HG02610 (cell line): ENCODE results near the gene ATG13.
"Not testable (repeated sequence)": the region's sequence is repeated elsewhere in the genome, so short reads cannot be mapped to it uniquely, and the experiment has no call there.

Experiments
- ATAC-seq: cut with Tn5 transposase; IDR thresholded peaks from one replicate; pipeline ENCODE4 v1.9.1; 2021; ENCODE audit warnings: mild to moderate bottlenecking, moderate library complexity; ENCODE audit not compliant: unreplicated experiment

ATG13 gene

DNA sequence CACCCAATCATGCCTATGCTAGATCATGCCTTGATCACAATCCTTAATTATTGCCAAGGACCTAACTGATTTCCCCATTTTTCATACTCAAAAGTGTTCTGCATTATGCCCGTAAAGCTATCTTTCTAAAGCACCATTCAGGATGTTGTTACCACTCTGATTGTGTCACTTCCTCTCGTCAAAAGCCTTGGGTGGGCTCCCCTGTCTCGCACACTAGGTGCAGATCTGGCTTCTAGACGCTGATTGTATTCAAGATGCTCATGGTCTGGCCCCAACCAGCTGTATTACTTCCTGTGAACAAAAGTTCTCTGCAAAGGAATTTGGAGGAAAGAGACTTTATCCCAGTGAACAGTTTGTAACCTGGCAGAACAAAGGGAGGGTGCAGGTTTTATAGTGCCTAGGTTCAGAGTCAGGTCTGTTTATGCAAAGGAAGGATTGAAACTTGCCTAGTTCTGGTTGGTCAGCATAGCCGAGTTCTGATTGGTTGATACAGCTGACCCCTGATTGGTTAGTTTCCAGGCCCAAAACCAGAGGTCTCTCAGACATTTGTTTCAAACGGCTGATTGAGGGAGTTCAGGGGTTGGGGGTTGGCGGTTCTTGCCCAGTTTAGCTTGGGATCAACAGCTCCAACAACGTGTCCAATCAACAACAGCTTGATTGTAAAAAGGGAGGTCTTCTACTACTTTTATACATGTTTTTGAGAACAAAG lies 25.4 kb downstream of the ATG13 start:
- ATAC-seq, result no peak

- no peak for ATAC-seq
Observed at GRCh38 chr11:46643531-46643930, 26.2 kb downstream of the ATG13 start.

DNA sequence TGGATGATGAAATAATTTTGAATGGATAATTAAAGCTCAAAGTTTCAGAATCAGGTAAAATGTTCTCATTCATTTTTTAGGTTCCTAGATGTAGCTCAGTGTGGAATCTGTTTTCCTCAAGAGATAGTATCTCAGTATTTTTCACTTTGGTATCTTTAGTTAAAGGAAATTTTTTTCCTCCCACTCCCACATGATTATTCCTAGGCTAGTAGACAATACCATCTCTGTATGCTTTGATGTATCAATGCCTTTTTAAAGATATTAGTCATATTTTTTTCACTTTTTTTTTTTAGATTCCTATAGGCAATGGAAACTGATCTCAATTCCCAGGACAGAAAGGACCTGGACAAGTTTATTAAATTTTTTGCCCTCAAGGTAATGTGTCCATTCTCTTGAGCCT lies 26.6 kb downstream of the ATG13 start:
- no peak for ATAC-seq

GRCh38 chr11:46649180-46649738 lies 31.9 kb downstream of the ATG13 start:
- no peak for ATAC-seq

DNA sequence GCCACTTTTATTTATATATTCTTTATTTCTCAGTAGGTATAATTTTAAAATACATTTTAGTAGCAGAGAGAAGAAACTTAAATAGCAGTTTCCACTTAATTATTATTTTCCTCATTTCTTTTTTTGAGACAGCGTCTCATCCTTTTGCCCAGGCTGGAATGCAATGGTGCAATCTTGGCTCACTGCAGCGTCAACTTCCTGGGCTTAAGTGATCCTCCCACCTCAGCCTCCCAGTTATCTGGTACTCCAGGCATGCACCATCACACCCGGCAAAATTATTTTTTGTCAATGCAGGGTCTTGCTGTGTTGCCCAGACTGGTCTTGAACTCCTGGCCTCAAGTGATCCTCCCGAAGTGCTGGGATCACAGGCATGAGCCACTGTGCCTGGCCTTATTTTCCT lies 38.3 kb downstream of the ATG13 start:
- ATAC-seq, result no peak

GRCh38 chr11:46657186-46657585 lies 39.8 kb downstream of the ATG13 start:
- no peak for ATAC-seq

DNA sequence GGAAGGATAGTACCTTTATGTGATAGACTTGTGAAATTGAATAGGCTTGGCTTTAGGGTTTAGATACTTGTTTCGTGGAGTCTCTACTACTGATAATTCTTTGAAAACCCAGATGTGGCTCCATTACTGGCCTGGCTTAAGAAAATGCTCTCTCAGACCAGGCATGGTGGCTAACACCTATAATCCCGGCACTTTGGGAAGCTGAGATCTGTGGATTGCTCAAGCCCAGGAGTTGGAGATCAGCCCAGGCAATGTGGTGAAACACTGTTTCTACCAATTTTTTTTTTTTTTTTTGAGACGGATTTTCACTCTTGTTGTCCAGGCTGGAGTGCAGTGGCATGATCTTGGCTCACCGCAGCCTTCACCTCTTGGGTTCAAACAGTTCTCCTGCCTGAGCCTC lies 40.9 kb downstream of the ATG13 start:
- ATAC-seq, result no peak

DNA sequence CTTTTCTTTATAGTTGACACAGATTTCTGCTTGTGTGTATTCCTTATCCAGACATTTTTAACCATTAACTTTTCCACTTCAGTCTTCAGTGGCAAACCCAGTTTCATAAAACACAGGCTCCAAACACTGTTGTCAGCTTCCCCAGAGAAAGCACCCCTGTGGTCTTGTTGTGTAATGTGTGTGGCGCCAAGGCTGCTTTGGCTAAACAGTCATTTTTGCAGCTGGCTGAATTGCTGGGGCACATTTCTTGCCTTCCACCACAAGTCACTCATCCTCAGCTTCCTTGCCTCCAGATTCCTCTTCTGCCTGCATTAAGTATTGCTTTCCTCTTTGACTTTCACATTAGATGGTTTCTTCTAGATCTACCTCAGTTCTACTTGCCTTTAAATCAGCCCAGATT lies 42.6 kb downstream of the ATG13 start:
- ATAC-seq, result no peak

DNA sequence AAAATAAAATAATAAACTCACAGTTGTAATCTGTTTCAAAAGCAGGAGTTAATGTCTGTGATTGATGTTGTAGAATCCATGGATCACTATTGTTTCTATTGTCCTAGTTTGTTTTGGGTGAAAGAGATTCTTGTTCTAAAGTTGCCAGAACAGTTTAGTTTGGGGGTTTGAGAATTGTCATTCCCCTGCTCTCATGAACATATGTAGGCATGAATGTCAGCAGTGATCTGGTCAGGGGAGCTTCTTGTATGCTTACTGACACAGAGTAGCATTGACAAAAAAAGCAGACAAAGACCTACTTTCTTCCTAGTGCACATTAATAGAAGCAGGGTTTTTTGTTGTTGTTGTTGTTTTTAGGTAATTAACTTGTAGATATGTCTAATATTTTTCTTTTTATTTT lies 44.5 kb downstream of the ATG13 start:
- no peak for ATAC-seq

DNA sequence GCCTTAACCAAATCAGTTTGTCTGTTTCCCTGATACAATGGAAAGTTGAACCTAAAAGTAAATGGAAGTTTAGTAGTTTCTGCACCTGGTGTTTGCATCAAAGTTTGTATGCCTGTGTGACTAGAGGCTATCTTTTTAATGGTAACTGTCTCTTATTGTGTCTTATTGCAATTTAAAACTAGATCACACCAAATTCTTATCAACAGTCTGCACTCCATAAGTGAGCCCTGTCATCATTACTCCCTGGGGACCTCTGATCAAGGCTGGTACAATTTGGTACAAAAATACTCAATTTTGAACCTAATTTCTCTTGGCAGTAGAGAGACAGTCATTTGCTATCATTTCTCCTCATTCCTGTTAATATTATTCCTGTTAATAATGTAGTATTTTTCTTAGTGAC lies 45.0 kb downstream of the ATG13 start:
- no peak for ATAC-seq

DNA sequence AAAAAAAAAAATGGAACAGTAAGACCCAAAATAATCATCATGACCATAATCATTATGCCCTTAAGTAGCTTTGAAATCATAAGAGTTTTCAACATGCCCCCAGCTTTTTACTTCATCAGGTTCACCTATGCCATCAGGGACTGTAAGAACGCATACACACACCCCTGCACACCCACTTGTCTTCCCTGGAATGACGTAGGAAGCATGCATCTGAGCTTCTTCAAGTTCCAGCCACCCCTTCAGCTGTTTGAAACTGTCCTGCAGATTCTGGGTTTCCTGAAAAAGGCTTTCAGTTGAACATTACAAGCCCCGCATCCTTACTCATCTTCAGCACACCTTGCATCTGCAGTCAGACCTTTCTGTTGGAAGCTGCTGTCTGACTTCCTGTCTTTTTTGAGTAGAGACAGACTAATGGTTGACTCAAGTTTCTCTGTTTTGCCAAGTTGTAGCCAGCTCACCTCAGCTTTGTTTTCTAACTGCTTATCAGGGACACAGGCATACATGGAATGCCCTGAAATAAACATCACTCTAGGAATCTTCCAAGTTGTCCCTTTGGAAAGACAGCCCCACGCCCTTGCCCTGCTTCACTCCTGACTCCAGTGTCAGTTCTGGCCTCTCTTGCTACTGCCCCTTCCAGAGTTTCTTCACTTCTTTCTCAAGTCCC lies 46.1 kb downstream of the ATG13 start:
- ATAC-seq, result no peak

GRCh38 chr11:46664612-46665011 lies 47.3 kb downstream of the ATG13 start:
- no peak for ATAC-seq

GRCh38 chr11:46665356-46665755 lies 48.0 kb downstream of the ATG13 start:
- ATAC-seq, result no peak

- no peak for ATAC-seq
Observed at GRCh38 chr11:46666516-46666915, 49.2 kb downstream of the ATG13 start.

DNA sequence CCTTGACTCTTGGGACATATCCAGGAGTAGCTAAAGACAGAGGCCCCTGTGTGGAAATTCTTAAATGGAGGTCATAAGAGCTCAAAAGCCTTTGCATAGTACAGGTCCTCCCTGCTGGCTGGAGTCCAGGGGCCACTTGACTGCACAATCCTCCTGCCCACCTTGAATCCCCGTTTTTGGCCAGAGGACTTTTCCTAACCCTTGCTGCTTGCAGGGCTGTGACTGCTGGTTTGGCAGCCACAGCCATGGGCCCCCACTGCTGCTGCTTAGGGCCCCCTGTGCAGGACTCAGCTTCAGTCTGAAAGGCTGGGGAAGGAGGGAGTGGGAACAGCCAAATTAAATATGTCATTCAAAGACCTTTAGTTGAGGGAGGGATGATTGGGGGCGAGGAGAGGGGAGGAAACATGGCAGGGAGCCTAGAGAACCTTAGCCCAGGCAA lies 49.7 kb downstream of the ATG13 start:
- no peak for ATAC-seq

DNA sequence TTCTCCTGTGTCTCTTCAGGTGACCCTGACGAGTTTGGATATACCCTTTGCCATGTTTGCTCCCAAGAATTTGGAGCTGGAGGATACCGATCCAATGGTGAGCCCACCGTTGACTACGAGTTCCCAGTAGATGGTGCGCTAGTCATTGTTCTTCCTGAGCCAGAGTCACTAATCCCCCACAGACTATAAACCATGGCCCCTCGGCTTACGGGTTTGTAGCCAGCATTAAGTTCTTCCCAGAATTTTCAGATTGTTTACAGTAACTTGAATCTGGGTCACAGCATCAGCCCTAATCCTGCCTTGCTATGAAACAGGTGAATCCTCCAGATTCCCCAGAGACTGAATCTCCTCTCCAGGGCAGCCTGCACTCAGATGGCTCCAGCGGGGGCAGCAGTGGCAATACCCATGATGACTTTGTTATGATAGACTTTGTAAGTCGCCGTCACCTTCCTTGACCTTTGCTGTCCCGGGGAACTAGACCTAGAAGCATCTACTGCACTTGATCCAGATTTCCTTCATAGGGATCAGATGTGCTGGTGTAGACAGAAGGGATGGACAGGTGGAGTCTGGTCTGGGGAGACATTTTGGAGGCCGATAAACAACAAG lies 51.2 kb downstream of the ATG13 start:
- no peak for ATAC-seq

- no peak for ATAC-seq
Observed at GRCh38 chr11:46669711-46670139, 52.4 kb downstream of the ATG13 start.

DNA sequence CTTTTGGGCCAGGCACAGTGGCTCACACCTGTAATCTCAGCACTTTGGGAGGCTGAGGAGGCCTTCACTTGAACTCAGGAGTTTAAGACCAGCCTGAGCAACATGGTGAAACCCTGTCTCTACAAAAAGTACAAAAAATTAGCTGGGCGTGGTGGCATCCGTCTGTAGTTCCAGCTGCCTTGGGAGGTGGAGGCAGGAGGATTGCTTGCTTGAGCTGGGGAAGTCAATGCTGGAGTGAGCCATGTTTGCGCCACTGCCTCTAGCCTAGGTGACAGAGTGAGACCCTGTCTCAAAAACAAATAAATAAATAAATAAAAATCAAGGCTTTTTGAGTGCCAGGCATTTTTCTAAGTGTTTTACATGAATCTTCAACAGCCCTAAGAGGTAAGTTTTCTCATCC lies 53.2 kb downstream of the ATG13 start:
- ATAC-seq, result not testable (repeated sequence)

DNA sequence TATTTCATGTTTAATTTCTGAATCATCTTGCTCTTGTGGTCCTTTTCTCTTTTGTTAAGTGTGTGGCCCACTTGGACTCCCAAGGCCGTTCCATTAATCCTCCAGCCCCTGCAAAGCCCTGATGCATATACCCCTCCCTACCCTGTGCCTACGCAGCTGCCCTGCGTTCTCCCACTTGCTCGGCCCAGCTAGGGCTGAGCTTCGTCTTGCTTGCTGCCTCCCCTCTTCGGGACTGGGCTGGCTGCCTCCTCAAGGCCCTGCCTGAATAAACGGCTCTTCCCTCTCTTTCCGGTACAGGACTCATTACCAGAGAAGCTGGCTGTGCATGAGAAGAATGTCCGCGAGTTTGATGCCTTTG lies 54.6 kb downstream of the ATG13 start:
- ATAC-seq, result no peak

DNA sequence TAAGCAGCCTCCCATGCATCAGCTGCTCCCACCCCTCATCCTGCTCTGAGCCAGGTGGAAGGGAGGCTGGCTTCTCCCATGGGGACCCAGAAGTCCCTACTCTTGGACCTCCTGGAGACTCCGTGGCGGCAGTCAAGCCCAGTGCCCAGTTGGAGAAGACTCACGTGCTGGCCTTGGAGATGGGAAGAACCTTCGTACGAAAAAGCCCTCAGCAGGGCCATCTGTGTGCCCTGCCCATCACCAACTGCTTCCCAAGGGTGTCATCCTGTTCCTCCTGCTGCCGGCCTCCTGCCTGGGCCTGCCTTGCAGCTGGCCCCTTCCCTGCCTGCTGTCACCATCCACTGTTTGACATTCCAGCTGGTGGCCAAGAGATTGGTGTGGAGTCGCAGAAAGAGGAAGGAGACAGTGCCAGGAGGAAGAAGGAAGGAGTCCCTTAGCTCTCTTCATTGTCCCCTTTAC lies 55.1 kb downstream of the ATG13 start:
- ATAC-seq, result no peak

- no peak for ATAC-seq
Observed at GRCh38 chr11:46673713-46674462, 56.5 kb downstream of the ATG13 start.
